NT2/D1 (cell line): ENCODE results near the gene MKRN2.

ENCODE experiments used
- SUZ12 ChIP-seq: IDR thresholded peaks from 2 replicates; pipeline ENCODE4 v1.6.1; 2011; ENCODE audit not compliant: insufficient read length, insufficient read depth; ENCODE audit errors: extremely low read depth
- YY1 ChIP-seq: IDR thresholded peaks from 2 replicates; pipeline ENCODE4 v1.6.1; 2011; ENCODE audit not compliant: insufficient read length, insufficient read depth
- ZNF274 ChIP-seq: IDR thresholded peaks from 2 replicates; pipeline ENCODE4 v1.6.1; 2011; ENCODE audit warnings: mild to moderate bottlenecking, low read depth, low read length

DNA sequence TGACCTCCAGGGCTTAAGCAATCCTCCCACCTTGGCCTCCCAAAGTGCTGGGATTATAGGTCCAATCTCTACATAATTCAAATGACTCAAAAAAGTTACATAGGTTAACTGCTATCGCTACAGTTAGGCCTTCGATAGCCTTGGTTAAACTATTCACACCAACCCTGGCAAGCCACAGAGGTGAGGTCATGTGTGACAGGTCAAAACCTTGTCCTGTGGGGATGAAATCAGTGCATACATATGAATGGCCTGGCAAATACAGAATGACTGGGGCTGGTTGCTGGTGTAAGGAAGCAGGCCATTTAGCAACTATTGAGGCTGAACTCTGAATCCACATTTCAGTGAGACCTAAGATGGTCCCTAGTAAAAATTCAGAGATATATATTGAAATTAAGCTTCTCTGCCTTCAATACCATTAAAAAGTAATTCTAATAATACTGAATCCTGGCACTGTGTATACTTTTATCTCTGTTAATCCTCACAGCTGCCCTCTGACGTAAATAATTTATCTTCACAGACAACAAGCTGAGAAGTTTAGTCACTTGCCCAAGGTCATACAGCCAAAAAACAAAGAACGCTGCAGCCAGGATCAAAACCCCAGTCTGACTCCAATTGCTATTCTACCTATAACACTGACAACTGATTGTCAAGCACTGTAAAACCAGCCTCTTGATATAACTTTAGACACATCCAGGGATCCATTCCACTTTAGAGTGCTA is 35.3 kb downstream of the MKRN2 start:
- no peak for TF ChIP-seq YY1
- no peak for TF ChIP-seq ZNF274
- TF ChIP-seq SUZ12: no peak
